ENCODE results near the gene SLC25A43. TPM values are rescaled to one million over a fixed set of nuclear protein-coding genes. Genes with fewer than 3 reads are reported as not detected.
"Not testable (repeated sequence)": the region's sequence is repeated elsewhere in the genome, so short reads cannot be mapped to it uniquely, and the experiment has no call there.

The SLC25A43 gene
- total RNA-seq, 1 experiment from 2014 or later = 8.3 TPM

GRCh38 chrX:119424999-119425398, 25.9 kb downstream of the SLC25A43 start:
- Histone ChIP-seq H3K79me2 (ENCODE audit: low read length) (no peaks in the 10 kb centered on the region), H3K4me2 (ENCODE audit: low read depth, low read length, poor library complexity, severe bottlenecking) (no peak overlapping the region), H3K27me3 (ENCODE audit: low read length) (no peaks in the 10 kb centered on the region), H3K36me3 (ENCODE audit: insufficient read depth, low read length) (no peaks in the 10 kb centered on the region), H3K9me2 (replicated peaks; ENCODE audit: insufficient read depth, low read length) (no peaks in the 10 kb centered on the region), H3K9ac (ENCODE audit: low read length) (no peak overlapping the region), H2AFZ (ENCODE audit: low read length) (no peak overlapping the region), H3K27ac (ENCODE audit: low read length) (no peak overlapping the region), H3K9me3 (ENCODE audit: low read length) (no peaks in the 10 kb centered on the region), H4K20me1 (ENCODE audit: insufficient read depth, low read depth, low read length) (no peaks in the 10 kb centered on the region), H3K4me3 (ENCODE audit: low read length) (no peak overlapping the region), H3K4me1 (ENCODE audit: low read length) (peaks cover 11% of the 10 kb centered on the region)
- no peak for DNase-seq

DNA sequence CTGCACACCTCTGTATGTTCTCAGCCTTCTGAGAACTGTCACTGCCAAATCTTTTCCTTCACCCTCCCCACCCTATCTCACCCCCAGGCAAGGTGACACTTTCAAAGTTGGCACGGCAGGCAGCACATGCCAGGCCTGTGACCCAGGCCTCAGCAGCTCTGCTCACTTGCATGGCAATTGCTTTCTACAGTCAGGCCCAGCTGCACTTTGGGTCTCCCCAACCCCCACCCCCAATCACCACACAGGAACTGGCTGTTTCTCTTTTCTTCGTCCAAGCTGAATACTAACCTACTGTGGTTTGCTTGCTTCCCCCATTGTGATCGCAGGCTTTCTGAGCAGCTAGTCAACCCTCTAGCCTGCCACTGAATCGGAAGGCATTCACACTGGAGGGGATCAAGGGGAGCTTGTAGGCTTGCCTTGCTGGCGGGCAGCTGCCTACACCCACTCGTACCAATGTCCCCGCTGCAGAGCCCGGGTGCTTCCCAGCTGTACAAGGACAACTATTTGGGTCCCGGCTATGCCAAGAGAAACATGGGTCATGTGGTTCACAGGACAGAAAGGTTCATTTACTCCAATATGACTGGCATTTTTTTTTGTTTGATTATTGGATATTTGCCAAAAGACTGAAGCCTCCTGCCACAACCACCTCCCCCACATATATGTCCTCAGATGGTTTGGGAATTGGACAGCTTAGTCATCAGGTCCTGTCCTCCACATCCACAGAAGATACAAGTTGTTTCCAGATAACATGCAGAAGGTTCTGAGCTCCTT, 28.1 kb downstream of the SLC25A43 start:
- H3K4me2 ChIP-seq (ENCODE audit: low read depth, low read length, poor library complexity, severe bottlenecking) = no peak overlapping the region
- no peaks in the 10 kb centered on the region for H3K36me3 ChIP-seq (ENCODE audit: insufficient read depth, low read length)
- H3K9me2 ChIP-seq (replicated peaks; ENCODE audit: insufficient read depth, low read length) = no peaks in the 10 kb centered on the region
- H2AFZ ChIP-seq (ENCODE audit: low read length) = no peak overlapping the region
- H3K27me3 ChIP-seq (ENCODE audit: low read length) = no peaks in the 10 kb centered on the region
- H3K27ac ChIP-seq (ENCODE audit: low read length) = no peak overlapping the region
- no peak overlapping the region for H3K9ac ChIP-seq (ENCODE audit: low read length)
- H3K9me3 ChIP-seq (ENCODE audit: low read length) = no peaks in the 10 kb centered on the region
- DNase-seq = no peak
- no peaks in the 10 kb centered on the region for H3K79me2 ChIP-seq (ENCODE audit: low read length)
- peaks cover 11% of the 10 kb centered on the region for H3K4me1 ChIP-seq (ENCODE audit: low read length)
- H3K4me3 ChIP-seq (ENCODE audit: low read length) = no peak overlapping the region
- no peaks in the 10 kb centered on the region for H4K20me1 ChIP-seq (ENCODE audit: insufficient read depth, low read depth, low read length)

- DNase-seq = no peak
- Histone ChIP-seq H3K4me1 (ENCODE audit: low read length) (peaks cover 11% of the 10 kb centered on the region), H3K4me3 (ENCODE audit: low read length) (no peak overlapping the region), H3K79me2 (ENCODE audit: low read length) (no peaks in the 10 kb centered on the region), H3K4me2 (ENCODE audit: low read depth, low read length, poor library complexity, severe bottlenecking) (no peak overlapping the region), H3K9me3 (ENCODE audit: low read length) (no peaks in the 10 kb centered on the region), H3K27me3 (ENCODE audit: low read length) (no peaks in the 10 kb centered on the region), H3K9ac (ENCODE audit: low read length) (no peak overlapping the region), H2AFZ (ENCODE audit: low read length) (no peak overlapping the region), H3K27ac (ENCODE audit: low read length) (no peak overlapping the region), H4K20me1 (ENCODE audit: insufficient read depth, low read depth, low read length) (no peaks in the 10 kb centered on the region), H3K36me3 (ENCODE audit: insufficient read depth, low read length) (no peaks in the 10 kb centered on the region), H3K9me2 (replicated peaks; ENCODE audit: insufficient read depth, low read length) (no peaks in the 10 kb centered on the region)
Observed at GRCh38 chrX:119427795-119428185, 28.7 kb downstream of the SLC25A43 start.

- Histone ChIP-seq H3K4me1 (ENCODE audit: low read length) (peaks cover 11% of the 10 kb centered on the region), H2AFZ (ENCODE audit: low read length) (no peak overlapping the region)
Observed at GRCh38 chrX:119429471-119429870, 30.3 kb downstream of the SLC25A43 start.

DNA sequence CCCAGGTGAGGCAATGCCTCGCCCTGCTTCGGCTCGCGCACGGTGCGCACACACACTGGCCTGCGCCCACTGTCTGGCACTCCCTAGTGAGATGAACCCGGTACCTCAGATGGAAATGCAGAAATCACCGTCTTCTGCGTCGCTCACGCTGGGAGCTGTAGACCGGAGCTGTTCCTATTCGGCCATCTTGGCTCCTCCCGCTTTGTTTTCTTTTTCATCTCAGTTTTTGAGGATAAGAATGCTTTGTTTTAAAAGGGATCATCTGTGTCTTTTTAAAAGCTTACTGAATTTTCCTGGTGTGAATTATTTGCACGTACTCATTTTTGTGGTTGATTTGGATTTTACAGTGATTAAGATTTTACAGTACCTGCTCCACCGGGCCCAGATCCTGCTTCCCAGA, 42.2 kb downstream of the SLC25A43 start:
- H3K9ac ChIP-seq (ENCODE audit: low read length); H2AFZ ChIP-seq (ENCODE audit: low read length): not testable (repeated sequence)

More at GRCh38 chrX:119429471-119429870, 30.3 kb downstream of the SLC25A43 start:
- Histone ChIP-seq H3K4me2 (ENCODE audit: low read depth, low read length, poor library complexity, severe bottlenecking) (no peak overlapping the region), H3K9me2 (replicated peaks; ENCODE audit: insufficient read depth, low read length) (no peaks in the 10 kb centered on the region), H3K9me3 (ENCODE audit: low read length) (no peaks in the 10 kb centered on the region), H4K20me1 (ENCODE audit: insufficient read depth, low read depth, low read length) (no peaks in the 10 kb centered on the region), H3K27me3 (ENCODE audit: low read length) (no peaks in the 10 kb centered on the region), H3K36me3 (ENCODE audit: insufficient read depth, low read length) (no peaks in the 10 kb centered on the region), H3K27ac (ENCODE audit: low read length) (no peak overlapping the region), H3K4me3 (ENCODE audit: low read length) (no peak overlapping the region), H3K9ac (ENCODE audit: low read length) (no peak overlapping the region), H3K79me2 (ENCODE audit: low read length) (no peaks in the 10 kb centered on the region)
- DNase-seq = no peak

GRCh38 chrX:119442286-119442685, 43.1 kb downstream of the SLC25A43 start:
- peaks cover 9% of the 10 kb centered on the region for H3K4me1 ChIP-seq (ENCODE audit: low read length)
- H3K9me3 ChIP-seq (ENCODE audit: low read length) = no peaks in the 10 kb centered on the region
- no peak overlapping the region for H3K27ac ChIP-seq (ENCODE audit: low read length)
- DNase-seq = no peak
- H3K36me3 ChIP-seq (ENCODE audit: insufficient read depth, low read length) = no peaks in the 10 kb centered on the region
- no peak overlapping the region for H3K4me3 ChIP-seq (ENCODE audit: low read length)
- no peak overlapping the region for H3K9ac ChIP-seq (ENCODE audit: low read length)
- peak overlapping the region; percentile 6 for H3K4me2 ChIP-seq (ENCODE audit: low read depth, low read length, poor library complexity, severe bottlenecking)
- no peaks in the 10 kb centered on the region for H4K20me1 ChIP-seq (ENCODE audit: insufficient read depth, low read depth, low read length)
- H3K79me2 ChIP-seq (ENCODE audit: low read length) = no peaks in the 10 kb centered on the region
- no peaks in the 10 kb centered on the region for H3K9me2 ChIP-seq (replicated peaks; ENCODE audit: insufficient read depth, low read length)
- H2AFZ ChIP-seq (ENCODE audit: low read length) = no peak overlapping the region
- no peaks in the 10 kb centered on the region for H3K27me3 ChIP-seq (ENCODE audit: low read length)

More for the DNA sequence above, 42.2 kb downstream of the SLC25A43 start:
- H3K9me3 ChIP-seq (ENCODE audit: low read length); H3K9me2 ChIP-seq (replicated peaks; ENCODE audit: insufficient read depth, low read length); H4K20me1 ChIP-seq (ENCODE audit: insufficient read depth, low read depth, low read length); H3K4me1 ChIP-seq (ENCODE audit: low read length); H3K4me3 ChIP-seq (ENCODE audit: low read length); H3K27ac ChIP-seq (ENCODE audit: low read length); H3K36me3 ChIP-seq (ENCODE audit: insufficient read depth, low read length); H3K4me2 ChIP-seq (ENCODE audit: low read depth, low read length, poor library complexity, severe bottlenecking); DNase-seq; H3K27me3 ChIP-seq (ENCODE audit: low read length); H3K79me2 ChIP-seq (ENCODE audit: low read length): not testable (repeated sequence)

- Histone ChIP-seq H3K4me1 (ENCODE audit: low read length) (no peaks in the 10 kb centered on the region), H3K9ac (ENCODE audit: low read length) (no peak overlapping the region), H2AFZ (ENCODE audit: low read length) (no peak overlapping the region), H3K9me2 (replicated peaks; ENCODE audit: insufficient read depth, low read length) (no peaks in the 10 kb centered on the region), H3K79me2 (ENCODE audit: low read length) (no peaks in the 10 kb centered on the region), H3K27me3 (ENCODE audit: low read length) (no peaks in the 10 kb centered on the region), H3K27ac (ENCODE audit: low read length) (no peak overlapping the region), H3K4me2 (ENCODE audit: low read depth, low read length, poor library complexity, severe bottlenecking) (no peak overlapping the region), H4K20me1 (ENCODE audit: insufficient read depth, low read depth, low read length) (no peaks in the 10 kb centered on the region), H3K4me3 (ENCODE audit: low read length) (no peak overlapping the region), H3K36me3 (ENCODE audit: insufficient read depth, low read length) (no peaks in the 10 kb centered on the region), H3K9me3 (ENCODE audit: low read length) (no peaks in the 10 kb centered on the region)
- no peak for DNase-seq
Observed at GRCh38 chrX:119453202-119453601, 54.1 kb downstream of the SLC25A43 start.

GRCh38 chrX:119455264-119455663, 56.1 kb downstream of the SLC25A43 start:
- Histone ChIP-seq H3K4me1 (ENCODE audit: low read length) (no peaks in the 10 kb centered on the region), H3K4me3 (ENCODE audit: low read length) (no peak overlapping the region), H3K36me3 (ENCODE audit: insufficient read depth, low read length) (no peaks in the 10 kb centered on the region), H3K27ac (ENCODE audit: low read length) (no peak overlapping the region), H3K4me2 (ENCODE audit: low read depth, low read length, poor library complexity, severe bottlenecking) (no peak overlapping the region), H3K9ac (ENCODE audit: low read length) (no peak overlapping the region), H2AFZ (ENCODE audit: low read length) (no peak overlapping the region), H3K9me3 (ENCODE audit: low read length) (no peaks in the 10 kb centered on the region), H3K27me3 (ENCODE audit: low read length) (no peaks in the 10 kb centered on the region), H4K20me1 (ENCODE audit: insufficient read depth, low read depth, low read length) (no peaks in the 10 kb centered on the region), H3K79me2 (ENCODE audit: low read length) (no peaks in the 10 kb centered on the region), H3K9me2 (replicated peaks; ENCODE audit: insufficient read depth, low read length) (no peaks in the 10 kb centered on the region)
- no peak for DNase-seq
